CD14-positive monocyte (primary cell): ENCODE data around the gene SRPRB. TPM values are rescaled to one million over a fixed set of nuclear protein-coding genes. Genes with fewer than 3 reads are reported as not detected.

Experiments
- DNase-seq, 3 donors: peaks; one replicate each; pipeline ENCODE4 v3.0.0-alpha.2; 2011 to 2022
- H2AFZ ChIP-seq: 2 replicates; pipeline ENCODE4 v1.6.0; 2012; ENCODE audit warnings: mild to moderate bottlenecking, low read depth, low read length, inconsistent platforms; ENCODE audit not compliant: insufficient read depth, poor library complexity, severe bottlenecking
- H3K27ac ChIP-seq, 2 donors: 1 replicate in 1 of 2; 2 replicates in 1 of 2; pipeline ENCODE4 v1.5.1; 2012 to 2013; ENCODE audit warnings: low read length in 2 of 2, control low read depth in 1 of 2, inconsistent platforms in 1 of 2, low read depth in 1 of 2, mild to moderate bottlenecking in 1 of 2
- H3K27me3 ChIP-seq, 2 donors: one replicate each; pipeline versions ENCODE4 v1.6.0 to v1.6.1; 2011 to 2013; ENCODE audit warnings: low read length in 2 of 2; ENCODE audit not compliant: control insufficient read depth in 2 of 2, insufficient read depth in 2 of 2
- H3K36me3 ChIP-seq, 2 donors: replicated peaks in 1 of 2; 1 replicate in 1 of 2; 2 replicates in 1 of 2; pipeline versions ENCODE4 v1.5.1 to v1.6.1; 2012 to 2013; ENCODE audit warnings: low read length in 2 of 2, control low read depth in 1 of 2, inconsistent platforms in 1 of 2, mild to moderate bottlenecking in 1 of 2; ENCODE audit not compliant: insufficient read depth in 2 of 2, control insufficient read depth in 1 of 2
- H3K4me1 ChIP-seq, 2 donors: 1 replicate in 1 of 2; 2 replicates in 1 of 2; pipeline versions ENCODE4 v1.5.1 to v1.6.1; 2012 to 2013; ENCODE audit warnings: low read length in 2 of 2, control low read depth in 1 of 2, inconsistent platforms in 1 of 2, mild to moderate bottlenecking in 1 of 2, moderate library complexity in 1 of 2; ENCODE audit not compliant: insufficient read depth in 2 of 2, control insufficient read depth in 1 of 2
- H3K4me2 ChIP-seq: replicated peaks from 2 replicates; pipeline ENCODE3; 2012; ENCODE audit warnings: low read length, moderate library complexity, mild to moderate bottlenecking; ENCODE audit not compliant: poor library complexity, severe bottlenecking; ENCODE audit errors: extremely low read depth
- H3K4me3 ChIP-seq, 3 experiments: fragments of 200-600 bp in 1 of 3; sonication (generic) in 1 of 3; replicated peaks in 1 of 3; 1 replicate in 2 of 3; 2 replicates in 1 of 3; pipeline ENCODE4 v1.5.1; 2011 to 2013; ENCODE audit warnings: low read length in 3 of 3, mild to moderate bottlenecking in 3 of 3, control low read depth in 2 of 3, low read depth in 2 of 3, inconsistent platforms in 1 of 3, moderate library complexity in 1 of 3
- H3K79me2 ChIP-seq: 2 replicates; pipeline ENCODE4 v1.6.0; 2012; ENCODE audit warnings: mild to moderate bottlenecking, control low read depth, inconsistent platforms, low read length, moderate library complexity; ENCODE audit not compliant: insufficient read depth
- H3K9ac ChIP-seq: 2 replicates; pipeline ENCODE4 v1.6.0; 2017; ENCODE audit warnings: low read length, mild to moderate bottlenecking; ENCODE audit not compliant: insufficient read depth, poor library complexity, severe bottlenecking
- H3K9me3 ChIP-seq, 2 donors: replicated peaks in 1 of 2; 1 replicate in 1 of 2; 2 replicates in 1 of 2; pipeline versions ENCODE4 v1.5.1 to v1.6.1; 2012 to 2013; ENCODE audit warnings: low read length in 2 of 2, control low read depth in 1 of 2; ENCODE audit not compliant: control insufficient read depth in 1 of 2, insufficient read depth in 1 of 2
- H4K20me1 ChIP-seq: 2 replicates; pipeline ENCODE4 v1.6.0; 2012; ENCODE audit warnings: mild to moderate bottlenecking, low read length, control low read depth, moderate library complexity; ENCODE audit not compliant: insufficient read depth
- H3K27ac Mint-ChIP-seq, 7 donors: one replicate each; pipeline ENCODE4 v1.8.0; 2020; ENCODE audit warnings: mild to moderate bottlenecking in 7 of 7, mixed read lengths in 7 of 7, moderate library complexity in 6 of 7, inconsistent platforms in 2 of 7
- H3K27me3 Mint-ChIP-seq, 3 donors: one replicate each; pipeline ENCODE4 v1.8.0; 2021 to 2022; ENCODE audit warnings: low read depth in 3 of 3, mild to moderate bottlenecking in 3 of 3, mixed read lengths in 3 of 3, moderate library complexity in 3 of 3, inconsistent platforms in 1 of 3
- H3K36me3 Mint-ChIP-seq, 2 donors: one replicate each; pipeline ENCODE4 v1.8.0; 2020; ENCODE audit warnings: mixed read lengths in 2 of 2, inconsistent platforms in 1 of 2, mild to moderate bottlenecking in 1 of 2
- H3K4me1 Mint-ChIP-seq: one replicate; pipeline ENCODE4 v1.8.0; 2020; ENCODE audit warnings: mild to moderate bottlenecking, mixed read lengths
- H3K4me3 Mint-ChIP-seq, 2 donors: one replicate each; pipeline ENCODE4 v1.8.0; 2020; ENCODE audit warnings: mild to moderate bottlenecking in 2 of 2, mixed read lengths in 2 of 2, moderate library complexity in 1 of 2
- H3K9me3 Mint-ChIP-seq, 7 donors: one replicate each; pipeline ENCODE4 v1.8.0; 2020 to 2022; ENCODE audit warnings: mixed read lengths in 7 of 7, mild to moderate bottlenecking in 6 of 7, moderate library complexity in 6 of 7, inconsistent platforms in 2 of 7
- WGBS: methylation state at CpG from one replicate; pipeline ENCODE4 v1.1.5; 2013; ENCODE audit warnings: missing lambda C conversion rate; ENCODE audit not compliant: insufficient coverage; 5-methylcytosine and 5-hydroxymethylcytosine counted together
- intact Hi-C, 2 donors: fragments of 100-400 bp; cut with micrococcal nuclease; formaldehyde crosslinking; loops; one replicate each; pipeline versions ENCODE4 v1.15.0 to v1.15.1; 2023
- polyA plus RNA-seq, 3 donors: library from polyadenylated mRNA; depleted of rRNA in 1 of 3; unstranded in 2 of 3; stranded (reverse) in 1 of 3; fragments of 300-500 nt in 2 of 3; fragments of >200 nt in 1 of 3; fragmentation: Illumina TruSeq in 2 of 3; gene quantifications; 1 replicate in 2 of 3; 2 replicates in 1 of 3; pipeline ENCODE4 v1.2.3, GENCODE V29; 2012 to 2021
- TF ChIP-seq, protein P1 (sequence below): fragments of 200-600 bp; IDR thresholded peaks from one replicate; pipeline ENCODE4 v1.8.0; 2022; ENCODE audit warnings: antibody characterized with exemption, mild to moderate bottlenecking

Gene SRPRB
- polyA plus RNA-seq, 3 donors, result 6.1 to 30.6 (median 29.9) TPM

DNA sequence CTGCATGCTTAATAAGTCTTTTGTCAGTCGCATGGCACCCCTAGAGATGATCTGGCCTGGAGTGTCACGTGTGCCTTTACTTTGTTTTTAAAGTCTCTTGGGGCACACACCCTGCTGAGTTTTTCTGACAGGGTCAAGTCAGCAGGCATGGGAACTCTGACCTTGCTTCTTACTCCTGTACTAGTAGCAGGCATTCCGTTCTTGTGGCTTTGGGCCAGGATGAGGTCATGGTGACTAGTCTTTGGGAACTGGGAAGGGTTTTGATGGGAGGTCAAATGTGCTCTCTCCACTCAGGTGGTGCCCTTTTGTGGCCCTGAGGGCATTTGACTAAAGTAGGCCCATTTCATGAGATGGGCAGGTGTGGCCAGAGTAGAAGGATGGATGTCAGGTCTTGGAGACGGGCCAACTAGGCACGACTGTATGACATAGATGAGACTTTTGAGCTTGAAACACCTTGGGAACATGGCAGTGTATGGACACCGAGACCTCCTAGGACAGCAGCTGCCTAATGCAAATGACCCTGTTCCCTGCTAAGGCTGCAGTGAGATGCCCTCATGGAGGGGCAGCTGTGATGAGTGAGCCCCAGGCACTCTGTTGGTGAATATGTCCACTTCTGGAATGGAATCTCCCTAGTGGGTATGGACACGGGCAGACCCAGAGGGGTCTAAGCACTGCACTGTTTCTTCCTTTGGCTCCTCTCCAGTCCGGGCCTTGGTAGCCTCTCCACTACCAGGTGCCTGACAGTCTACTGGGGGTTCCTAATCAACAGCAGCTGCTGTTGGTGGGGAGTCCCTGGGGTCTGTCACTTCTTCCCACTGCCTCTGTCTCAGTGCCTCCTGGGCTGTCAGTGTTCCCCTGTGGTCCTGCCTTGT, 16.4 kb downstream of the SRPRB start:
- Histone ChIP-seq H3K4me3 (no peak overlapping the region), H3K27ac (no peak overlapping the region), H2AFZ (no peak overlapping the region), H3K9ac (no peak overlapping the region), H3K27me3 (no peaks in the 10 kb centered on the region), H3K79me2 (no peaks in the 10 kb centered on the region), H3K36me3 (peaks cover 57 to 76% of the 10 kb centered on the region in 2 donors), H4K20me1 (no peaks in the 10 kb centered on the region), H3K4me2 (no peak overlapping the region), H3K4me1 (no peaks in the 10 kb centered on the region), H3K9me3 (no peaks in the 10 kb centered on the region)
- Mint-ChIP-seq H3K4me3 (no peak overlapping the region), H3K36me3 (peaks cover 61 to 63% of the 10 kb centered on the region in 2 donors), H3K9me3 (no peaks in the 10 kb centered on the region), H3K27ac (peak overlapping the region in 3 of 7 donors; percentile 6 to 42 (median 26)), H3K27me3 (no peaks in the 10 kb centered on the region), H3K4me1 (no peaks in the 10 kb centered on the region)
- intact Hi-C loops, result no loop called here
- DNase-seq, result no peak
- WGBS, result 97% methylated on average over 7 of the region's 8 CpGs
- TF ChIP-seq, protein P1, sequence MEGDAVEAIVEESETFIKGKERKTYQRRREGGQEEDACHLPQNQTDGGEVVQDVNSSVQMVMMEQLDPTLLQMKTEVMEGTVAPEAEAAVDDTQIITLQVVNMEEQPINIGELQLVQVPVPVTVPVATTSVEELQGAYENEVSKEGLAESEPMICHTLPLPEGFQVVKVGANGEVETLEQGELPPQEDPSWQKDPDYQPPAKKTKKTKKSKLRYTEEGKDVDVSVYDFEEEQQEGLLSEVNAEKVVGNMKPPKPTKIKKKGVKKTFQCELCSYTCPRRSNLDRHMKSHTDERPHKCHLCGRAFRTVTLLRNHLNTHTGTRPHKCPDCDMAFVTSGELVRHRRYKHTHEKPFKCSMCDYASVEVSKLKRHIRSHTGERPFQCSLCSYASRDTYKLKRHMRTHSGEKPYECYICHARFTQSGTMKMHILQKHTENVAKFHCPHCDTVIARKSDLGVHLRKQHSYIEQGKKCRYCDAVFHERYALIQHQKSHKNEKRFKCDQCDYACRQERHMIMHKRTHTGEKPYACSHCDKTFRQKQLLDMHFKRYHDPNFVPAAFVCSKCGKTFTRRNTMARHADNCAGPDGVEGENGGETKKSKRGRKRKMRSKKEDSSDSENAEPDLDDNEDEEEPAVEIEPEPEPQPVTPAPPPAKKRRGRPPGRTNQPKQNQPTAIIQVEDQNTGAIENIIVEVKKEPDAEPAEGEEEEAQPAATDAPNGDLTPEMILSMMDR, result no peak

- Histone ChIP-seq H4K20me1 (no peaks in the 10 kb centered on the region), H3K9me3 (no peaks in the 10 kb centered on the region), H3K9ac (no peak overlapping the region), H2AFZ (no peak overlapping the region), H3K36me3 (peaks cover 37 to 55% of the 10 kb centered on the region in 2 donors), H3K4me2 (no peak overlapping the region), H3K79me2 (no peaks in the 10 kb centered on the region), H3K27ac (no peak overlapping the region), H3K4me3 (no peak overlapping the region), H3K4me1 (no peaks in the 10 kb centered on the region), H3K27me3 (no peaks in the 10 kb centered on the region)
- DNase-seq, result no peak
- intact Hi-C loops, result no loop called here
- whole genome bisulfite sequencing, result 100% methylated on average over 3 of the region's 8 CpGs
- Mint-ChIP-seq H3K27ac (no peak overlapping the region), H3K4me3 (no peak overlapping the region), H3K4me1 (no peaks in the 10 kb centered on the region), H3K9me3 (no peaks in the 10 kb centered on the region), H3K36me3 (peaks cover 43 to 47% of the 10 kb centered on the region in 2 donors), H3K27me3 (peaks cover 0 to 5% (median 1%) of the 10 kb centered on the region in 3 donors)
- TF ChIP-seq, protein P1, result no peak
Measured at GRCh38 chr3:133824961-133825485, 19.4 kb downstream of the SRPRB start.
